HepG2 (cell line): Measurements from ENCODE around the gene CYB5B. TPM values are rescaled to one million over a fixed set of nuclear protein-coding genes. Genes with fewer than 3 reads are reported as not detected.

Source experiments
- CEBPZ ChIP-seq: IDR thresholded peaks from 2 replicates; pipeline ENCODE4 v1.6.1; 2012; ENCODE audit warnings: low read length, improper control_type of control experiment
- GLI4 ChIP-seq: sonication (generic); formaldehyde crosslinking; IDR thresholded peaks from 2 replicates; pipeline ENCODE4 v1.5.1; 2020; ENCODE audit warnings: missing genetic modification reagents, mild to moderate bottlenecking, moderate library complexity, borderline replicate concordance
- GLMP ChIP-seq: sonication (generic); formaldehyde crosslinking; IDR thresholded peaks from 2 replicates; pipeline ENCODE4 v1.9.0; 2021; ENCODE audit warnings: missing genetic modification reagents, mild to moderate bottlenecking, borderline replicate concordance
- NBN ChIP-seq: fragments of 450-650 bp; conservative IDR thresholded peaks from 2 replicates; pipeline ENCODE4 v1.6.1; 2017
- NCOA2 ChIP-seq: sonication (generic); formaldehyde crosslinking; IDR thresholded peaks from 2 replicates; pipeline ENCODE4 v1.8.0; 2022; ENCODE audit warnings: inconsistent platforms
- NR2F2 ChIP-seq: IDR thresholded peaks from 2 replicates; pipeline ENCODE4 v1.6.1; 2012; ENCODE audit warnings: low read depth, inconsistent platforms, borderline replicate concordance
- PHB2 ChIP-seq: fragments of 450-650 bp; IDR thresholded peaks from 2 replicates; pipeline ENCODE4 v1.6.1; 2018; ENCODE audit not compliant: partially characterized antibody
- PPARG ChIP-seq: conservative IDR thresholded peaks from 2 replicates; pipeline ENCODE4 v1.6.1; 2016; ENCODE audit warnings: missing biosample characterization, missing genetic modification reagents
- SOX5 ChIP-seq: IDR thresholded peaks from 2 replicates; pipeline ENCODE4 v1.6.1; 2016; ENCODE audit warnings: borderline replicate concordance
- ZBTB46 ChIP-seq: sonication (generic); formaldehyde crosslinking; IDR thresholded peaks from 2 replicates; pipeline ENCODE4 v1.4.0; 2020; ENCODE audit warnings: mild to moderate bottlenecking, missing genetic modification reagents, borderline replicate concordance
- ZFP41 ChIP-seq: sonication (generic); formaldehyde crosslinking; IDR thresholded peaks from 2 replicates; pipeline ENCODE4 v1.4.0; 2020; ENCODE audit warnings: mild to moderate bottlenecking, missing genetic modification reagents, borderline replicate concordance
- ZNF101 ChIP-seq: sonication (generic); formaldehyde crosslinking; IDR thresholded peaks from 2 replicates; pipeline ENCODE4 v1.4.0; 2020; ENCODE audit warnings: mild to moderate bottlenecking, low read depth, missing genetic modification reagents, borderline replicate concordance
- ZNF251 ChIP-seq: sonication (generic); formaldehyde crosslinking; IDR thresholded peaks from 2 replicates; pipeline ENCODE4 v1.9.0; 2021; ENCODE audit warnings: mild to moderate bottlenecking, missing genetic modification reagents
- ZNF44 ChIP-seq: sonication (generic); formaldehyde crosslinking; IDR thresholded peaks from 2 replicates; pipeline ENCODE4 v1.5.1; 2020; ENCODE audit warnings: mild to moderate bottlenecking, missing genetic modification reagents
- ZSCAN29 ChIP-seq: sonication (generic); formaldehyde crosslinking; conservative IDR thresholded peaks from 2 replicates; pipeline ENCODE4 v1.4.0; 2020; ENCODE audit warnings: mild to moderate bottlenecking, missing genetic modification reagents
- polyA plus RNA-seq, 8 experiments: library from polyadenylated mRNA; depleted of rRNA in 3 of 8; stranded (reverse) in 7 of 8; unstranded in 1 of 8; fragments of >200 nt; fragmentation: Illumina TruSeq in 4 of 8; extraction: Trizol in 4 of 8; gene quantifications; 2 replicates each; pipeline versions ENCODE4 v1.2.1 to v1.2.3, GENCODE V29; 2011 to 2016; ENCODE audit warnings: low read depth in 4 of 8, missing spikeins in 1 of 8, mixed read lengths in 1 of 8; ENCODE audit not compliant: insufficient read depth in 1 of 8
- total RNA-seq, 5 experiments: library from RNA; depleted of rRNA; stranded (reverse); fragments of >200 nt; fragmentation: Illumina TruSeq; extraction: Trizol; gene quantifications; 2 replicates each; pipeline ENCODE4 v1.2.3, GENCODE V29; 2016; ENCODE audit warnings: low read depth in 1 of 5

Gene CYB5B
- total and polyA plus RNA-seq, 2 of the 13 experiments (the other 11 are each of a cell fraction or from before 2014, with no cell fraction given), result 234 to 432 TPM

- TF ChIP-seq ZBTB46 (CRISPR knock-in tag), result no peak
- TF ChIP-seq GLI4, result no peak
- TF ChIP-seq PPARG, result 0 out of 2 replicates have a peak, but pooled peaks have one; percentile 47
- no peak for TF ChIP-seq NBN
- peak; percentile 85; the same call in 1 of the 2 replicates for TF ChIP-seq SOX5 (CRISPR knock-in tag)
- TF ChIP-seq ZFP41 (CRISPR knock-in tag), result no peak
- TF ChIP-seq GLMP, result no peak
- peak; percentile 83 for TF ChIP-seq NCOA2 (CRISPR knock-in tag)
- peak; percentile 42; the same call in 1 of the 2 replicates for TF ChIP-seq NR2F2
- TF ChIP-seq ZSCAN29, result peak; percentile 90; the same call in 1 of the 2 replicates
- TF ChIP-seq CEBPZ, result no peak
- TF ChIP-seq ZNF44 (CRISPR knock-in tag), result no peak; the same call in 1 of the 2 replicates
- no peak for TF ChIP-seq ZNF101
- no peak for TF ChIP-seq ZNF251 (CRISPR knock-in tag)
- no peak for TF ChIP-seq PHB2
These were observed 11.3 kb upstream of the CYB5B start (continued) for GRCh38 chr16:69413045-69413664.
